Measurements from ENCODE around the gene WWOX. TPM values are rescaled to one million over a fixed set of nuclear protein-coding genes. Genes with fewer than 3 reads are reported as not detected.

The WWOX gene
- total RNA-seq, 1 donor from 2014 or later, result 18.6 TPM

DNA sequence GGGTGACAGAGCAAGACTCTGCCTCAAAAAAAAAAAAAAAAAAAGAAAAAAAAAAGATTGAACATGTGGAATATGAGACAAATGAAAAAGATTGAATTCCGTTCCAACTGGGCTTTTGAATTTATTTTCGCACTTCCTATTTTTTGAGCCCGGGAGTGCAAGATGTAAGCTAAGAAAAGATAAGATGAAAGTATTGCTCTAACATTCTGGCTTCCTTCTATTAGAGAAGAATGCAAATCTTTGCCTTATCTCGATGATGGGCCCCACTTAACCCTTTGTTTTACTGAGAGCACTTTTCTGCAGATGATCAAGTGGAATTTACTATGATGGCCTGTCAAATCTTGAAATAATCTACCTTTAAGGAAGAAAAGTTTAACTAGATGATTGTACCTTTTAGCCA is 96.3 kb downstream of the WWOX start:
- no peaks in the 10 kb centered on the region for H3K9me3 Mint-ChIP-seq (ENCODE audit: unreplicated experiment)
- no peak overlapping the region for H3K27ac Mint-ChIP-seq (ENCODE audit: unreplicated experiment)
- peaks cover 8% of the 10 kb centered on the region for H3K4me1 Mint-ChIP-seq (ENCODE audit: unreplicated experiment)
- TF ChIP-seq, protein P1, sequence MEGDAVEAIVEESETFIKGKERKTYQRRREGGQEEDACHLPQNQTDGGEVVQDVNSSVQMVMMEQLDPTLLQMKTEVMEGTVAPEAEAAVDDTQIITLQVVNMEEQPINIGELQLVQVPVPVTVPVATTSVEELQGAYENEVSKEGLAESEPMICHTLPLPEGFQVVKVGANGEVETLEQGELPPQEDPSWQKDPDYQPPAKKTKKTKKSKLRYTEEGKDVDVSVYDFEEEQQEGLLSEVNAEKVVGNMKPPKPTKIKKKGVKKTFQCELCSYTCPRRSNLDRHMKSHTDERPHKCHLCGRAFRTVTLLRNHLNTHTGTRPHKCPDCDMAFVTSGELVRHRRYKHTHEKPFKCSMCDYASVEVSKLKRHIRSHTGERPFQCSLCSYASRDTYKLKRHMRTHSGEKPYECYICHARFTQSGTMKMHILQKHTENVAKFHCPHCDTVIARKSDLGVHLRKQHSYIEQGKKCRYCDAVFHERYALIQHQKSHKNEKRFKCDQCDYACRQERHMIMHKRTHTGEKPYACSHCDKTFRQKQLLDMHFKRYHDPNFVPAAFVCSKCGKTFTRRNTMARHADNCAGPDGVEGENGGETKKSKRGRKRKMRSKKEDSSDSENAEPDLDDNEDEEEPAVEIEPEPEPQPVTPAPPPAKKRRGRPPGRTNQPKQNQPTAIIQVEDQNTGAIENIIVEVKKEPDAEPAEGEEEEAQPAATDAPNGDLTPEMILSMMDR (IDR thresholded peaks at IDR 0.05; ENCODE audit: unreplicated experiment), result no peak
- no peaks in the 10 kb centered on the region for H3K27me3 Mint-ChIP-seq (ENCODE audit: unreplicated experiment)
- no peak for DNase-seq (ENCODE audit: low spot score)
- H3K4me3 Mint-ChIP-seq (ENCODE audit: unreplicated experiment), result no peak overlapping the region
- no peaks in the 10 kb centered on the region for H3K36me3 Mint-ChIP-seq (ENCODE audit: low read depth, unreplicated experiment)

DNA sequence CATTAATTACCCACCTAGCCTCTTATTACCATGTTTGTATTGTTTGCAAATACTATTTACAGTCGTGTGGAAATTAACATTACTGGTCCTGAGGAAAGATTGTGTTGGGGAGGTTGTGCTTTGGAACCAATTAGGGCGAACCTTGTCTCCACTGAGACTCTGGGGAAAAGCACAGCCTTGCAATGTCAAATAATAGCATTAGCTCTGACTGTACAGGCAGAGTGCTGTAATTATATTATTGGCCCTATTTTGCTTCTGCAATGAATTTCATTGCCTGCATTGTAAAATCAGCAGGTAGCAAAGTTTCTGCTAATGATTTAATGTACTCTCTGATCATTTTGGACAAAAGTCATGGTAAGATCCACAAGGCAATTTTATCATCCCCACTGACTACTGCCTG is 97.0 kb downstream of the WWOX start:
- TF ChIP-seq, protein P1 (IDR thresholded peaks at IDR 0.05; ENCODE audit: unreplicated experiment), result no peak
- no peak overlapping the region for H3K4me3 Mint-ChIP-seq (ENCODE audit: unreplicated experiment)
- peaks cover 8% of the 10 kb centered on the region for H3K4me1 Mint-ChIP-seq (ENCODE audit: unreplicated experiment)

DNA sequence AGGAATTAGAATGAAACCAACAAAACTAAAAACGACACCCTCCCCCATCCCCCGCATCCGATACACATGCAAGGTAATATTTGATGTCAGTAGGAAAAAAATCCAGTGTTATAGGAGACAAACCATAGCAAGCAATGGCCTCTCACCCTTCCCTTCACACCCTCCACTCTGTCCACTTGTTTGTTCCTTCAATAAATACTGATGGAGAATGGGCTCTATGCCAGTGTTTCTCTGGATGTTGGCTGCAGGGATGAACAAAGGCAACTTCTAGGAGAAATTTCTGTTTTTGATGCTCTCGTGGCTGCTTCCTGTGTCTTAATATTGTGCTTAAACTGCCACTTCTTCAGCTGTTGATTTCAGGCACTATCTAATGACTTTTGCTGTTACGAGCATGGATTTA is 98.8 kb downstream of the WWOX start:
- DNase-seq (ENCODE audit: low spot score), result no peak
- Mint-ChIP-seq H3K9me3 (ENCODE audit: unreplicated experiment) (no peaks in the 10 kb centered on the region), H3K27ac (ENCODE audit: unreplicated experiment) (no peak overlapping the region), H3K27me3 (ENCODE audit: unreplicated experiment) (no peaks in the 10 kb centered on the region), H3K4me1 (ENCODE audit: unreplicated experiment) (peaks cover 8% of the 10 kb centered on the region), H3K4me3 (ENCODE audit: unreplicated experiment) (no peak overlapping the region), H3K36me3 (ENCODE audit: low read depth, unreplicated experiment) (no peaks in the 10 kb centered on the region)
- TF ChIP-seq, protein P1 (IDR thresholded peaks at IDR 0.05; ENCODE audit: unreplicated experiment), result no peak

More for the DNA sequence above, 97.0 kb downstream of the WWOX start:
- Mint-ChIP-seq H3K36me3 (ENCODE audit: low read depth, unreplicated experiment) (no peaks in the 10 kb centered on the region), H3K27ac (ENCODE audit: unreplicated experiment) (no peak overlapping the region), H3K9me3 (ENCODE audit: unreplicated experiment) (no peaks in the 10 kb centered on the region), H3K27me3 (ENCODE audit: unreplicated experiment) (no peaks in the 10 kb centered on the region)
- DNase-seq (ENCODE audit: low spot score), result no peak

DNA sequence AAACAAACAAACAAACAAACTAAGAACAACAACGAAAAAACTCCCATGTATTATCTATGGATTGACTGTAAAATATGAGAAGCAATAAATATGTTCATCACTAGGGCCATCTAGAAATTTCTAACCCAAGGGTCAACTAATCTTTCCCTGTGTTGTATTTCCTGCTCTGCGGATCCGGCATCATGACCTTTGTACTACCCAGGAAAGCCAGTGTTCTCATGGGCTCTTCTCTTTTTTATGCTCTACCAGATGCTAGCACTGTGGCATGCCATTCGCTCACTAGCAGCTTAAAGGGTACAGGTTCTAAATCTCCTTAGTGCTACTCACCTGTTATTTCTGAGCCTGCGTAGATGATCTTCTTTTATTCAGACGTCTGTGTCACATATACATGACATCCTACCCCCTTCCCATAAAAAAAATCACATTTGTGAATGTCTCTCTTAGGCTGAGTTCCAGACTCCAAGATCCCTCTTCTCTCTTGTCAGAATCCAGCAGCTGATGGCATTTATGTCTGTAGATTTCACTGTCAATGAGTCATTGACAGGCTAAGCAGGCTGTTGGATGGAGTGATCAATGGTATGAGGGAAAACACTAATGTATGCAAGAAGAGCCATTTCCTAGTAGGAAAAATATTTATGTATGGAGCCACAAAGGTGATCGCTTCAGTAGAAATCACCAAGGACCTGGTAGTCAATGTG is 100.0 kb downstream of the WWOX start:
- TF ChIP-seq, protein P1 (IDR thresholded peaks at IDR 0.05; ENCODE audit: unreplicated experiment), result no peak
- DNase-seq (ENCODE audit: low spot score), result no peak
- Mint-ChIP-seq H3K27ac (ENCODE audit: unreplicated experiment) (no peak overlapping the region), H3K4me1 (ENCODE audit: unreplicated experiment) (peaks cover 8% of the 10 kb centered on the region), H3K36me3 (ENCODE audit: low read depth, unreplicated experiment) (no peaks in the 10 kb centered on the region), H3K9me3 (ENCODE audit: unreplicated experiment) (no peaks in the 10 kb centered on the region), H3K27me3 (ENCODE audit: unreplicated experiment) (no peaks in the 10 kb centered on the region), H3K4me3 (ENCODE audit: unreplicated experiment) (no peak overlapping the region)

DNA sequence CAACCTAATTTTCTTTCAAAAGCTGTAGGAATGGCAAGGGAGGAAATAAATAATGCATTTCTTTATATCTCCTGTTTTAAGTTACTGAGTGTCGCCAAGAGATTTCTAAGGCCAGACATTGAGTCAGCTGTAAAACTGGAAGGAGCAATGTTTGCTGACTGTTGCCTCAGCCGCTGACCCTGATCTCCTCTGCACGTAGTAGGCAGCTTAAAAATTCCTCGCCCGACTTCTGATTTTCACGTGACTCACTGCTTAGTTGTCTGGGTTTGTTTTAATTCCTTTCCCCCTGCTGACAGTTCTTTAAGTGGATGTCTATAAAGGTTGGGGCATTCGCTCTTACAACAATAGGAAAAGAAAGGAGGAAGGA is 100.6 kb downstream of the WWOX start:
- H3K27me3 Mint-ChIP-seq (ENCODE audit: unreplicated experiment), result no peaks in the 10 kb centered on the region
- H3K4me3 Mint-ChIP-seq (ENCODE audit: unreplicated experiment), result no peak overlapping the region
- DNase-seq (ENCODE audit: low spot score), result no peak
- no peaks in the 10 kb centered on the region for H3K36me3 Mint-ChIP-seq (ENCODE audit: low read depth, unreplicated experiment)
- H3K9me3 Mint-ChIP-seq (ENCODE audit: unreplicated experiment), result no peaks in the 10 kb centered on the region
- TF ChIP-seq, protein P1 (IDR thresholded peaks at IDR 0.05; ENCODE audit: unreplicated experiment), result no peak
- H3K4me1 Mint-ChIP-seq (ENCODE audit: unreplicated experiment), result peaks cover 8% of the 10 kb centered on the region
- no peak overlapping the region for H3K27ac Mint-ChIP-seq (ENCODE audit: unreplicated experiment)
